HG02840 (cell line): ENCODE data around the gene ARID3B.

Source experiments
- ATAC-seq: cut with Tn5 transposase; IDR thresholded peaks from one replicate; pipeline ENCODE4 v1.9.1; 2021; ENCODE audit warnings: mild to moderate bottlenecking, moderate library complexity, moderate number of reproducible peaks; ENCODE audit not compliant: unreplicated experiment, low FRiP score

Gene ARID3B

GRCh38 chr15:74633781-74634180, 92.8 kb downstream of the ARID3B start:
- no peak for ATAC-seq

- ATAC-seq = no peak
These were observed 94.2 kb downstream of the ARID3B start for GRCh38 chr15:74635228-74635627.

- no peak for ATAC-seq
These were observed 96.0 kb downstream of the ARID3B start for GRCh38 chr15:74636984-74637383.

- ATAC-seq = no peak
These were observed 100.1 kb downstream of the ARID3B start for GRCh38 chr15:74641151-74641550.

- ATAC-seq = no peak
These were observed 101.3 kb downstream of the ARID3B start for GRCh38 chr15:74642348-74642733.

- no peak for ATAC-seq
These were observed 102.0 kb downstream of the ARID3B start for GRCh38 chr15:74642734-74643664.

- ATAC-seq = no peak
These were observed 102.7 kb downstream of the ARID3B start for GRCh38 chr15:74643665-74644204.

GRCh38 chr15:74646480-74646879, 105.5 kb downstream of the ARID3B start:
- no peak for ATAC-seq
